ENCODE results near the gene ZCCHC2.

- no peak for TF ChIP-seq POLR2A (IDR thresholded peaks at IDR 0.05; ENCODE audit: low read depth, low read length)
- no peak for TF ChIP-seq CTCF (conservative IDR thresholded peaks at IDR 0.05; ENCODE audit: low read depth, low read length)
- TF ChIP-seq NFE2L2 (IDR thresholded peaks at IDR 0.05; ENCODE audit: low read depth, low read length) = no peak
Observed at GRCh38 chr18:62612776-62613175, 90.0 kb downstream of the ZCCHC2 start.

Data from IMR-90 (cell line).